ENCODE results near the gene GINS2.
A peak's percentile ranks its signal among the peaks of the same experiment; 100 is the strongest.

Gene GINS2

GRCh38 chr16:85665373-85665740 is 23.4 kb downstream of the GINS2 start:
- DNase-seq, result no peak

GRCh38 chr16:85664580-85665372 is 24.0 kb downstream of the GINS2 start:
- no peak for DNase-seq

- no peak for DNase-seq
Measured at GRCh38 chr16:85663891-85664321, 24.8 kb downstream of the GINS2 start.

- no peak for DNase-seq
Measured at GRCh38 chr16:85662976-85663830, 25.6 kb downstream of the GINS2 start.

- DNase-seq, result no peak
Measured at GRCh38 chr16:85662482-85662812, 26.3 kb downstream of the GINS2 start.

GRCh38 chr16:85661740-85662481 is 26.8 kb downstream of the GINS2 start:
- DNase-seq, result no peak

- DNase-seq, result no peak
Measured at GRCh38 chr16:85660843-85661739, 27.7 kb downstream of the GINS2 start.

GRCh38 chr16:85659805-85660511 is 28.8 kb downstream of the GINS2 start:
- DNase-seq, result peak; percentile 39

GRCh38 chr16:85659336-85659735 is 29.4 kb downstream of the GINS2 start:
- no peak for DNase-seq

GRCh38 chr16:85658504-85659326 is 30.0 kb downstream of the GINS2 start:
- no peak for DNase-seq

- DNase-seq, result no peak
Measured at GRCh38 chr16:85657996-85658395, 30.8 kb downstream of the GINS2 start.

GRCh38 chr16:85657267-85657650 is 31.5 kb downstream of the GINS2 start:
- no peak for DNase-seq

GRCh38 chr16:85656351-85657266 is 32.1 kb downstream of the GINS2 start:
- no peak for DNase-seq

- no peak for DNase-seq
Measured at GRCh38 chr16:85655216-85656129, 33.3 kb downstream of the GINS2 start.

GRCh38 chr16:85654251-85655095 is 34.3 kb downstream of the GINS2 start:
- DNase-seq, result no peak

GRCh38 chr16:85653290-85653891 is 35.4 kb downstream of the GINS2 start:
- DNase-seq, result no peak
